Motor neuron (in vitro differentiated cells): ENCODE data around the gene L3HYPDH. TPM values are rescaled to one million over a fixed set of nuclear protein-coding genes. Genes with fewer than 3 reads are reported as not detected.
A peak's percentile ranks its signal among the peaks of the same experiment; 100 is the strongest.

ENCODE experiments used
- ATAC-seq, 8 experiments: fragments of 200-7000 bp; cut with Tn5 transposase; replicated peaks in 6 of 8; 2 replicates each; pipeline ENCODE4 v1.8.0; 2021; ENCODE audit warnings: mild to moderate bottlenecking in 8 of 8, moderate library complexity in 8 of 8
- H3K27ac ChIP-seq, 2 donors: fragments of 250-450 bp; sonication (Bioruptor Pico); 2 replicates each; pipeline ENCODE4 v1.9.0; 2021; ENCODE audit warnings: antibody characterized with exemption in 2 of 2, mild to moderate bottlenecking in 2 of 2, moderate library complexity in 1 of 2
- H3K4me1 ChIP-seq, 2 donors: fragments of 250-450 bp; sonication (Bioruptor Pico); replicated peaks in 1 of 2; 2 replicates each; pipeline ENCODE4 v1.6.1; 2021; ENCODE audit warnings: antibody characterized with exemption in 2 of 2, mild to moderate bottlenecking in 2 of 2, moderate library complexity in 1 of 2
- H3K4me3 ChIP-seq, 5 donors: fragments of 250-450 bp; sonication (Bioruptor Pico); 2 replicates each; pipeline ENCODE4 v1.9.0; 2021; ENCODE audit warnings: antibody characterized with exemption in 5 of 5, mild to moderate bottlenecking in 5 of 5, moderate library complexity in 4 of 5
- WGBS, 10 experiments: fragments of 450-650 bp; shearing (Covaris generic); methylation state at CpG; one replicate each; pipeline ENCODE4 v1.0.0; 2022; 5-methylcytosine and 5-hydroxymethylcytosine counted together
- in situ Hi-C, 9 experiments: fragments of 400-800 bp; cut with MboI; loops; one replicate each; pipeline ENCODE4 v1.15.0; 2021; ENCODE audit warnings: low sequenced_read_pairs in 9 of 9, low pct_unique_long_range_greater_than_20kb in 2 of 9; ENCODE audit not compliant: unreplicated experiment in 9 of 9
- total RNA-seq, 8 experiments: library from RNA; unstranded; fragments of 300-600 nt; gene quantifications; 2 replicates each; pipeline versions ENCODE4 v1.2.3 to v1.2.4, GENCODE V29; 2022

The L3HYPDH gene
- 10 to 100 TPM in 7 of 8 experiments, 1 to 10 TPM in 1; 7.3 to 93.0 (median 35.3) TPM for total RNA-seq

DNA sequence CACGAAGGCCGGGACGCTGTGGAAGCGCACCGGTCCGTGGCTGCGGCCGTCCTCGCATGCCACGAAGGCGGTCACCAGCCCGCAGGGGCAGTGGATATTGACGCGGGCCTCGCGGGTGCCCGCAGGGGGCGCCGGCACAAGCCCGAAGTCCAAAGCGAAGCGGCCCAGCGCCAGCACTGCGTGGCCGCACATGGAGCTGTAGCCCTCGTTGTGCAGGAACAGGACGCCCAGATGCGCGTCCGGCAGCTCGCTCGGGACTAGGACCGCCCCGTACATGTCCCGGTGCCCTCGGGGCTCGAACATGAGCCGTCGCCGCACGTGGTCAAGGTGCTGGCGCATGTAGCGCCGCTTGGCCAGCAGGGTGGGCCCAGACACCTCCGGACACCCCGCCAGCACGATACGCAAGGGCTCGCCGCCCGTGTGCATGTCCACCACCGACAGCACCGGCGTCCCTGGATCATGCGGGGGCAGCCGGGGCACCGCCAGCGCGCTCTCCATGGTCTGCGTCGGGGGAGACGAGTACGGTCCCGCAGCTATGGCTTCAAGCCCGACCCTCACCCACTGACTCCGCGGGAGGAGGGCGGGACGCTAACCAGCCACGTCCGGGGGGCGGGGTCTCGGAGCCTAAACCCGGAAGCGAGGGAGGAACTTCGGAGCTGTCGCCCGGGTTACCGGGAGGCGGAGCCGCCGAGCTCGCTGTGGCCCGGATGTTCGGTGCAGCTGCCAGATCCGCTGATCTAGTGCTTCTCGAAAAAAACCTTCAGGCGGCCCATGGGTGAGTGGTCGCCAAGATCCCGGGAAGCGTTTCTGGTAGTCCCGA is at the start of gene L3HYPDH, which contains the start of gene JKAMP:
Gene L3HYPDH, minus strand, starts transcription at position 590 of the 820 bp plus-strand sequence. Its CDS starts 92 bp downstream, at position 498.
Gene JKAMP, plus strand, starts transcription at position 699 of the 820 bp plus-strand sequence. Its CDS starts 73 bp downstream, at position 772.
- H3K27ac ChIP-seq, result peak within 1 kb of the TSS; percentile 84 to 96
- in situ Hi-C loops, result no loop called here
- ATAC-seq, result peak; percentile 76 to 94 (median 92)
- H3K4me1 ChIP-seq, result peaks cover 10 to 12% of the 10 kb centered on the region in 2 donors
- WGBS, 10 experiments, result 0 to 7% (median 1%) methylated on average over 3 to 20 of the region's 92 CpGs; no CpG with 5 or more reads in 6 of the 10 experiments
- H3K4me3 ChIP-seq, result peak within 1 kb of the TSS; percentile 61 to 89 (median 80)

- in situ Hi-C loops, result loop anchor here in 1 of 9 experiments (25.0 kb wide), 1 partner anchor 380 kb away; the partner anchor contains the start of gene LRRC9
- Histone ChIP-seq H3K27ac (no peak overlapping the region), H3K4me3 (no peak overlapping the region), H3K4me1 (no peaks in the 10 kb centered on the region)
- WGBS, 10 experiments, result 50 to 100% methylated on average over 1 of the region's 1 CpG; no CpG with 5 or more reads in 8 of the 10 experiments
- ATAC-seq, result peak in 3 of 8 experiments; percentile 25 to 94 (median 92)
Measured at GRCh38 chr14:59532419-59532818, 48.2 kb upstream of the L3HYPDH start.

DNA sequence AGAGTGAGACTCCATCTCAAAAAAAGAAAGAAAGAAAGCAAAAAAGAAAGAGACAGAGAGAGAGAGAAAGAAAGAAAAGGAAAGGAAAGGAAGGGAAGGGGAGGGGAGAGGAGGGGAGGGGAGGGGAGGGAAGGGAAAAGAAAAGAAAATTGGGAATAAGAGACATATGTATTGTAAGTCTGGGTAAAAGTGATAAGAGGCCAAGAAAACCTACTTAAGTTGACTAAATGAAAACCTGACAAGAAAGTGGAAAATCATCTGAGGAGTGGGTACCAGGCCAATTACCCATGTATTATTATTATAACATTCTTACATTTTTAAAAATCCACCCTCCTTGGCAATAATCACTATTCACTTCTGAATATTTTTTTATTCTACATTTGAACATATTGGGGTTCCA is 46.1 kb upstream of the L3HYPDH start:
- in situ Hi-C loops, result loop anchor here in 1 of 9 experiments (25.0 kb wide), 1 partner anchor 382 kb away; the partner anchor contains the start of gene LRRC9
- Histone ChIP-seq H3K27ac (no peak overlapping the region), H3K4me1 (no peaks in the 10 kb centered on the region), H3K4me3 (no peak overlapping the region)
- no peak for ATAC-seq

DNA sequence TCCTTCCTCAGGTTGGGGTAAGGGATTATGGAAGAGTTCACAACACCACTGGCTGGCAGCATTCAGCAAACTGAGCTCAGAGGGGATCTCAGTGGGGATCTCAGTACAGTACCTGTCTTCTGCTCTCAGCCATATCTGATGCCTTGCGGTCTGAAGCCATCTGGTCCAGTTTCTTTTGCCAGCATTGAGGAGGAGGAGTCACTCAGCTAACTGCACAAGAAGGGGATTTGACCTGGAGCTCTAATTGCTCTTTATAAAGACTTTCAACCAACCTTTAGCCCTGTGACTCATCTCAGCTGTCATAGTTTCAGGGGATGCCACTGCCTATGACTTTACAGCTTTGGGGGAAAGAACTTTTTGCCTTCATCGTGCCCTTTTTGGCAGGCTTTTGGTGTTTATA is 45.0 kb upstream of the L3HYPDH start:
- Histone ChIP-seq H3K4me1 (no peaks in the 10 kb centered on the region), H3K27ac (no peak overlapping the region), H3K4me3 (no peak overlapping the region)
- no peak for ATAC-seq
- 0 to 100% (median 67%) methylated on average over 1 to 2 of the region's 2 CpGs; no CpG with 5 or more reads in 3 of the 10 experiments for WGBS, 10 experiments
- in situ Hi-C loops, result loop anchor here in 1 of 9 experiments (25.0 kb wide), 1 partner anchor 383 kb away; the partner anchor contains the start of gene LRRC9

GRCh38 chr14:59520224-59520623 is 36.0 kb upstream of the L3HYPDH start:
- in situ Hi-C loops, result no loop called here
- no peaks in the 10 kb centered on the region for H3K4me1 ChIP-seq
- H3K4me3 ChIP-seq, result no peak overlapping the region
- no peak for ATAC-seq
- WGBS, 10 experiments, result 5 to 87% (median 69%) methylated on average over 2 to 3 of the region's 3 CpGs; no CpG with 5 or more reads in 1 of the 10 experiments
- no peak overlapping the region for H3K27ac ChIP-seq

- no peak overlapping the region for H3K4me3 ChIP-seq
- no peak overlapping the region for H3K27ac ChIP-seq
- ATAC-seq, result peak in 6 of 8 experiments; percentile 47 to 80 (median 65)
- in situ Hi-C loops, result no loop called here
- WGBS, 10 experiments, result 21 to 71% (median 47%) methylated on average over 1 to 4 of the region's 4 CpGs; no CpG with 5 or more reads in 1 of the 10 experiments
- no peaks in the 10 kb centered on the region for H3K4me1 ChIP-seq
Measured at GRCh38 chr14:59511916-59512575, 27.8 kb upstream of the L3HYPDH start.

GRCh38 chr14:59510966-59511365 is 26.8 kb upstream of the L3HYPDH start:
- Histone ChIP-seq H3K27ac (no peak overlapping the region), H3K4me1 (no peaks in the 10 kb centered on the region), H3K4me3 (no peak overlapping the region)
- 0 to 85% (median 64%) methylated on average over 1 to 3 of the region's 3 CpGs; no CpG with 5 or more reads in 2 of the 10 experiments for WGBS, 10 experiments
- no peak for ATAC-seq
- in situ Hi-C loops, result no loop called here

- H3K27ac ChIP-seq, result no peak overlapping the region
- in situ Hi-C loops, result no loop called here
- H3K4me1 ChIP-seq, result no peaks in the 10 kb centered on the region
- H3K4me3 ChIP-seq, result no peak overlapping the region
- ATAC-seq, result no peak
- WGBS, 10 experiments, result 40 to 94% (median 83%) methylated on average over 1 to 2 of the region's 2 CpGs; no CpG with 5 or more reads in 1 of the 10 experiments
Measured at GRCh38 chr14:59510001-59510400, 25.8 kb upstream of the L3HYPDH start.

GRCh38 chr14:59509101-59509500 is 24.9 kb upstream of the L3HYPDH start:
- no peak overlapping the region for H3K4me3 ChIP-seq
- in situ Hi-C loops, result loop anchor here in 1 of 9 experiments (10.0 kb wide), 1 partner anchor 66 kb away; the partner anchor contains the start of gene CCDC175
- H3K4me1 ChIP-seq, result no peaks in the 10 kb centered on the region
- no peak for ATAC-seq
- WGBS, 10 experiments, result 25 to 100% (median 75%) methylated on average over 1 to 3 of the region's 3 CpGs; no CpG with 5 or more reads in 1 of the 10 experiments
- H3K27ac ChIP-seq, result no peak overlapping the region

GRCh38 chr14:59507752-59508103 is 23.5 kb upstream of the L3HYPDH start:
- in situ Hi-C loops, result loop anchor here in 1 of 9 experiments (10.0 kb wide), 1 partner anchor 67 kb away; the partner anchor contains the start of gene CCDC175
- ATAC-seq, result no peak
- Histone ChIP-seq H3K27ac (no peak overlapping the region), H3K4me3 (no peak overlapping the region), H3K4me1 (no peaks in the 10 kb centered on the region)
- 80 to 100% (median 81%) methylated on average over 1 to 3 of the region's 3 CpGs; no CpG with 5 or more reads in 3 of the 10 experiments for WGBS, 10 experiments

DNA sequence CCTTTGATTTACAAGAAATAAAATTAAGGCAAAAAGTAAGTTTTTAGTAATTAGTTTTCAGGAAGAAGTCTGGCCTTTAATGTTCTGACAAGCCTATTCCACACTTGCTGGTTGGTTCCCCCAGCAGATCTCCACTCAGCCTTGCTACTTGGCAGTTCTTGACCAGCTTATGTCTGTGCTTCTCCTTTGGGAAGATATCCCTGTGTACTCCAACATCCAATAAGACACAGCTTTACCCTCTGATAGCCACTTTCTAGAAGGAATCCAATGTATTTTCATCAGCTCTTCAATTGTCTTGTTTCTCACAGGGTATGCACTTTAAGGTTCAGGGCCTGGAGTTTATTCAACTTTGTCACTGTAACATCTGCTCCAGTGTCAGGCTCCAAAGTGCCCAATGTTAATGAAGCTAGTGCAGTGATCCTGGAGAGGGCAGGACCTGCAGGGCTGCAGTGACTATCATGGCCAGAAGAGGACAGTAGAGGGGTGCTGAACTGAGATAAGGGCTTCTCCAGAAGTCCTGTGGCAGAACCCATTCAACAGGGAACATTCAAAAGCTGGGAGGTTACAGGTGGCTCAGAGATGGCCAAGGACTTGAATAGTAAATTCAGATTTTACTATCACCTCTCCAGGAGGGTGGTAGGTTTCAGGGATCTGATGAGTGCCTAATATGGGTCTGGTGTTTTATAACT is 23.0 kb upstream of the L3HYPDH start:
- no peaks in the 10 kb centered on the region for H3K4me1 ChIP-seq
- peak; percentile 76 to 99 (median 86) for ATAC-seq
- in situ Hi-C loops, result loop anchor here in 1 of 9 experiments (10.0 kb wide), 1 partner anchor 68 kb away; the partner anchor contains the start of gene CCDC175
- no peak overlapping the region for H3K27ac ChIP-seq
- no peak overlapping the region for H3K4me3 ChIP-seq

GRCh38 chr14:59503256-59503655 is 19.0 kb upstream of the L3HYPDH start:
- in situ Hi-C loops, result loop anchor here in 1 of 9 experiments (10.0 kb wide), 1 partner anchor 72 kb away; the partner anchor contains the start of gene CCDC175
- Histone ChIP-seq H3K4me3 (no peak overlapping the region), H3K27ac (no peak overlapping the region), H3K4me1 (no peaks in the 10 kb centered on the region)
- ATAC-seq, result no peak
- WGBS, 10 experiments, result 63 to 100% (median 76%) methylated on average over 1 to 4 of the region's 4 CpGs
